D341Med (cell line): Measurements from ENCODE around the gene CEP120.
"Not testable (repeated sequence)": the region's sequence is repeated elsewhere in the genome, so short reads cannot be mapped to it uniquely, and the experiment has no call there.

Experiments
- DNase-seq: peaks from one replicate; pipeline ENCODE4 v3.0.0; 2012; ENCODE audit warnings: low spot score

CEP120 gene

DNA sequence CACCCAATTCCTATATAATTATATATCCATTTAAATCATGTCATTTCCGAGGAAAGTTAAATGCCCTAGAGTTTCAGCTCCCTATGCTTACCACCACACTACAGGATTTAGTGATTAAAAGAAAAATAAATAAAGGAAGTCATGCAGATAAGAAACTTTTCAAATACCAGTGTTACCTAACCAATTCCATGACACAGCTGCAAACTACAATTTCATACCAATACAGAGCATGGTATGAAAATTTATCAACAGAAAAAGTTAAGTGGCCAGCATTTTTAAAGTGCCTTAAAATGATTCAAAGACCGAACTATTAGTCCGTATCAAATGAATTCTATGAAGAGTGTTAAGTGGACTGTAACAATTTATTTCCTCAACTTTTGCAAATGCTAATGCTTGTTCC is 35.9 kb downstream of the CEP120 start:
- no peak for DNase-seq

DNA sequence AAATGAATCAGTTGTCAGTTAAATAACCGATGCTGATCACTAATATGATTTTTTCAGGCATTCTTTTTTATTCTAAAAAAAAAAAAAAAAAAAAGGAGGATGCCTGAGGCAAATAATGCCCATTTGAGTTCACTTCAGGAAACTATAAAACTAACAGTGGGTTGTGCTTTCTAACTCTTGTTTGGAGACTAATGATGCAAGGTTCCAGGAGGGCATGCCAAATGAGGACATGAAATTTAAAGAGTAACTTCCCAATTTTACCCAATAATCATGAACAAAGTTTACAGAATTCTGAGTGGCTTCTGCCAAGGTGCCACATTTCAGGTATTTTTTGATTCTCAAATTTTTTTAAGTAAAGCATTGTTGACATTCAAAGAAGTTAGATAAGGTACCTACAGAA is 41.0 kb downstream of the CEP120 start:
- no peak for DNase-seq

- peak; percentile 62 for DNase-seq
These were observed 51.5 kb downstream of the CEP120 start for GRCh38 chr5:123371575-123372179.

- DNase-seq = no peak
These were observed 53.7 kb downstream of the CEP120 start for GRCh38 chr5:123369371-123369968.

DNA sequence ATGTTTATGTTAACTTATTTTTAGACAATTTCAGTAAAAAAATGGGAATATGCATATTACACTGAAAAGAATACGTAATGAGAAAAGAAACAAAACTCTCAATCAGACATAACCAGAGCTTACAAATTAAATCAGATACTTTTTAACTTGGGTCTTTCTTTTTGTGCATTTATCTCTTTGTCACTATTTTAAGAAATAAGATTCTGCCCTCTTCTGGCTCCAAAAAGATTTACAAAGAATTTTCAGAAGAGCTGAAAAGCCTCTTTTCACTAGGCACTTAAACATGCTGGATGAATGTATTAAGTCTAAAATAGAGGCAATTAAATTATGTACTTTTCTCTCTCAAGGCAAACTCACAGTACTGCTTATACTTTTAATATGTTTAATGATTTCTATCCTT is 55.5 kb downstream of the CEP120 start:
- no peak for DNase-seq

DNA sequence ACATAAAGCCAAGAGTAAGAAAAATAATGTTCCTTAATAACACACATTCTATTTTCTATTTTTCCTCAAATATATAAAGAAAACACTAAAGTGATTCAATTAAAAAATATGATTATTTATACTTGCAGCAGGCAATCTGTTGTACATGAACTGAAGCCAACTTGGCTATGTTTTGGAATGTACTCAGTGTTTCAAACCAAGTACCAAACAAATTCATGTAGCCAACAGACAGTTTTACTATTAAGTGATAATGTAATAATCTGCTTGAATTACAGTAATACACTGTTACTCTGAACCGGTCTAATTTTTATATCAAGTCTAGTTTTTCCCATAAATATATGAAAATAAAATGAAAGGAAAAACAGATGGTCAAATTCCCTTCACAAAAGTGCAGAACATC is 58.0 kb downstream of the CEP120 start:
- DNase-seq = no peak

DNA sequence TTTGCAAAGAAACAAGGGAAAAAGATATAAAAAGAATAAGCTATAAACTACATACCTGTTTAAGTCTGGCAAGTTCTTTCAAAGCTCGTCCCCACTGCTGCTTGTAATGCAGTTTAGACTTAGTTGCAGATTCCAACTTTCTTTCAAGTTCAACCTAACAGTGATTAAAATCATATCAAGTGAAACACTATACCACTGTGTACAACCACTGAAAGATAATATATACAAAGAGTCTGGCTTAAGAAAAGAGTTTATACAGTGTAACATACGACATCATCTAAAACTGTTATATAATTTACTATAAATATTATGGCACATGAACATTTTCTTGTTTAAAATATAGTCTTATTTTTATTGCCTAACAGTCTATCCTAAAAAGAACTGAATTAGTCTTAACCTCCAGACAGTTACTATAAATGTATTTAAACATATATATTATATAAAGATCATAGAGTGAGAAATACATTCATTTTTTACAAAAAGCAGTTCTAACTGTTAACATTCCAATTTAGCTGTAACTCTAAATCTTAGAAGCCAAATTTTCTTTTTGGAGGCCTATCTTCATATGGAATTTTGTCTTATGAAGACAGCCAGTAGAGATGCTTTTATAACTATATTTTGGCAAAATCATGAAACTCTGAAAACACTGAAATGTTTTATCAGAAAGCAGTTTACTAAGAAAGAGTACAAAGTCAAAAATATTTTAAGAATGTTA is 58.6 kb downstream of the CEP120 start:
- no peak for DNase-seq

DNA sequence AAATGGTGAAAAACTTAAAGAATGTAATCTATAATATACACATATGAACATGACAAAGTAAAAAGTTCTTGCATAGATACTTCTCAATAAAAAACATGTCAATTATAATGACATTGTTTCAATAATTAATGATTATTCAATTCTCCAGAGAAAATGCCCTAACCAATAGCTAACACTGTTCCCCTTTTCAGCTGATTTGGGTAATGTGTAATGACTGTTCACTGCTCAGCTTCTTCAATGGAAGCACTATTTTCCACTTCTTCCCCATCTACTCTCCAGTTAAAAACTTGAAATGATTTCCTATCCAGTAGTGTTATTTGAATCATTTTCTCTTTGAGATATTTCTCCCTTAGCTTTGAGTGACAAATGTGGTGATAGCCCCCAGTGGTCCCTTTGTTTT is 62.3 kb downstream of the CEP120 start:
- no peak for DNase-seq

- no peak for DNase-seq
These were observed 63.0 kb downstream of the CEP120 start for GRCh38 chr5:123360201-123360571.

GRCh38 chr5:123359454-123360200 is 63.6 kb downstream of the CEP120 start:
- peak; percentile 13 for DNase-seq

GRCh38 chr5:123358751-123359150 is 64.5 kb downstream of the CEP120 start:
- DNase-seq = no peak

DNA sequence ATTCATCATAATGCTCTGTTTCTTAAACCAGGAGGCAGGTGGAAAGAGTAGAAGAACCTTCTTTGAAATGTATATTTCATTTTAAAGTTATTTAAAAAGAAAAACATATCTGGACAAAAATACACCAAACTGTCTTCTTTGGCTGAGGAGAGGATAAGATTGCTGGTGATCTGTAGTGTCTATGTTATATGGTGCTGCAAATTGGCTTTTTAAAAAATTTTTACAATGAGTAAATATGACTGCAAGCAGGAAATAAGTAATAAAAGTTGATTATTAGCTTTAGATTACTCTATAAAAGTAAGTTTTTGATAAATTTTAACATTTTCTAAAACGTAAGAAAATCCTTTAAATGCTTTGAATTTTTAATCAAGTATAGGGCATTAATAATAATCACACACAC is 64.9 kb downstream of the CEP120 start:
- no peak for DNase-seq

DNA sequence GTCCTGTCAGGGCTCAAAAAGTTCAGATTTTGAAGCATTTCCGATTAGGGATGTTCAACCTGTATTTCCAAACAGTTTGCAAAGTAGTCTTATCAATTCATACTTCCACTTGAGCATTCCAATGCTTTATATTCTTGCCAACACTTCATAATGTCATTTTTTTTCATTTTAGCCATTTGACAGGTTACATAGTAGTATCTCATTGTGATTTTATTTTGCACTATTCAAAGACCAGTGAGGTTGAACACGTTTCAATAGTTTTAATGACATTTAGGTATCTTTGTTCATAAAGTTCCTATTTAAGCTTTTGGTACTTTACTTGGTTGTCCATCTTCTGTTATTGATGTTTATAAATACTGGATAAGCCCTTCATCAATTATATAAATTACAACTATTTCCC is 71.4 kb downstream of the CEP120 start:
- no peak for DNase-seq

DNA sequence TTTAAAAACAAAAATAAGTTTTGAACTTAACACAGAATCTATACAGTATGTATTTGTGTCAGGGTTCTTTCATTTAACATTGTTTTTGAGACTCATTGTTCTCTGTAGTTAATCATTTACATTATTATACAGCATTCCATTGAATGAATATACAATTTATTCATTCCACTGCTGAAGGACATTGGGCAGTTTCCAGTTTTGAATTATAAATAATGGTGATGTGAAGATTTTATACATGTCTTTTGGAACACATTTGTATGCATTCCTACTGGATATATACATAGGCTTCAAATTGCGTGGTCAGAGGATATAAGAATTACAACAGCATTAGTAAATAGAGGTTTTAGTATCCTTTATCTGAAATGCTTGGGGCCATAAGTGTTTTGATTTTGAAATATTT is 72.0 kb downstream of the CEP120 start:
- DNase-seq = no peak

DNA sequence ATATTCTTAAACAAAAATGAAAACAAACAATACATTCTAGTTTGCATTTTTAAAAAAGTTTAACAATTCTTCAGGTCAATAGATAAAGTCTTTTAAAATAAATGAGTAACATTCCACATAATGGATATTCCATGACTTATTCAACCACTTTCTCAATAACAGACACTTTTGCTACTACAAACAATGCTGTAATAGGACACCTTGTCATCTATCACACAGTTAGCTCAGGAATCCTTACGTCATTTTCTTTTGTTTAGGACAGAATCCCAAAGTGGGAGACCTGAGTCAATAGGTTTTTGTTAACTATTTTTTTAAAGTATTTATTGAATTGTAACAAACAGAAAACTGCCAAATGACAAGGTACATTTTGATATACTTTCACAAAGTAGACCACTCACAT is 72.5 kb downstream of the CEP120 start:
- DNase-seq = no peak

DNA sequence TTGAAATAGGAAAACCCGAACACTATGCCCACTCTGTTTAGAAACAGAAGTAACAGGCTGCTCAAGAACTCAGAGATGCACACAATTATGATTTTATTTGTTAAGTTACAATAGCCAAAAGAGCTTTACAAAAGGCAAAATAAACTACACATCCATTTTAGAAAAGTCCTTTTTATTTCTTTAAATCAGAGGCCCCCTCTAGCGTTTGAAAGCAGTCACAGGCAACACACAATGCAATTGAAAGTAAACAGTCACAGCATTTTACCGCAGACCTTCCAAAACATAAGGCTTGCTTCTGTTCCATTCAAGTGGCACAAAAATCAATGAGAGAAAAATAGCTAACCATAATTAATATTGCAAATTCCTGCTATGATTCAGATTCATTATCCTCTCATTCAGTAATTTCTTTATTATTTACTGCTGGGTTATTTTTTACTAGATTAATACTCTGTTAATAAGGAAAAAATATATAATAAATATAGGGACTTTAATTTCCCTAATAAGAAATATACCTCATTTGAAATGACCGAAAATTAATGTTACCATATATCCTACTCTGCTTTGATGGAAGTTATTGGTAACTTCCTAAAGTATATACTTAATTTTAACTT is 78.3 kb downstream of the CEP120 start:
- no peak for DNase-seq

DNA sequence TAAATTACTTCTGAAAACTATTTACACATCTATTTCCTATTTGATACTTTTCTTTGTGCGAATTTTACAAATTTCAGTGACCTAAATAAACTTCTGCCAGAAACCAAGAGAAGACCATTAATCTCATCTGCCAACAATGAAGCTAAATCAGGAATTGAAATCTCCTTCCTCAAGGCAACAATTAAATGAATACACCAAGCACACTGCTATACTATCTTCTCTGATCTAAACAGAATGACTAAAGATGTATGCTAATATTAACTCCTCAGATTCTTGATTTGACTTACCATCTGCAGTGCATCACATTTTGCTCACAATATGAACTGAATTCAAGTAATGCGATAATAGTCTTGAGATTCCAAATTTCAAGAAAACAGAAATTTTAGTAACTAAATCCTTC is 82.3 kb downstream of the CEP120 start:
- no peak for DNase-seq

- not testable (repeated sequence) for DNase-seq
These were observed 114.8 kb downstream of the CEP120 start for GRCh38 chr5:123308377-123308776.

DNA sequence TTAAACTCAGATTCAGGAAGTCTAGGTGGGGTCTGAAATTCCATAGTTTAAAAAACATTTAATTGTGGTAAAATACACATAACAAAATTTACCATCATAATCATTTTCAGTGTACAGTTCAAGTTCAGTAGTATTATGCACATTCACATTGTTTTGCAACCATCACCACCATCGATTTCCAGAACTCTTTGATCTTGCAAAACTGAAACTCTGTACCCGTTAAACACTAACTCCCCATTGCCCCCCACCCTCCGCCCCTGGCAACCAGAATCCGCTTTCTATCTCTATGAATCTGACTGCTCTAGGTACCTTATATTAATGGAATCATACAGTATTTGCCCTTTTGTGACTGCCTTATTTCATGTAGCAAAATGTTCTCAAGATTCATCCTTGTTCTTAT is 117.5 kb downstream of the CEP120 start:
- no peak for DNase-seq

DNA sequence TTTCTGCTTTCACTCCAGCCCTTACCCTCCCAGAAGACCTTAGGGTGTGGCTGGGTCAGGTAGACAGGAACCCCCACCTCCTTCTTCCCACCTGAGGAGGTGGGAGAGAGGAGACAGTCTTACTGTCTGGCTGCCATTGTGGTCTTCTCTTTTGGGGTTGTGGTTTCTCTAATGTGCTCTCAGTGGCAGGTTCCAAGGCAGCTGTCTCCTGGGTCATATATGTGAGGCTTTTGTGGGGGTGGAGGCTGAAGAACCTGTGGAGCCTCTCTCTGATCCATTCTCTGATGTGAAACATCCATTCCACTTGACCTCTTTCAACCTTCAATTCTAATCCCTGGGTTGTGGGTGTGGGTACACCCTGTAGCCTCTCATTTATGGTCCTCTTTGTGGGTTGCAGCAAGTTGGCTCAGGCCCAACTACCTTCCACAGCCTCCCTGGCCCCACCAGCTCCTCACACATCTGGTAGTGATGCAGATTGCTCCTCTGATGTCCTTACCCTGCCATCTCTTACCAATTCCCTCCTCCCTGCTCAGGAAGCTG is 118.4 kb downstream of the CEP120 start:
- no peak for DNase-seq

GRCh38 chr5:123303802-123304201 is 119.4 kb downstream of the CEP120 start:
- no peak for DNase-seq

- DNase-seq = no peak
These were observed 122.9 kb downstream of the CEP120 start for GRCh38 chr5:123300266-123300665.
